ENCODE data around the gene SNRNP48.

The SNRNP48 gene

DNA sequence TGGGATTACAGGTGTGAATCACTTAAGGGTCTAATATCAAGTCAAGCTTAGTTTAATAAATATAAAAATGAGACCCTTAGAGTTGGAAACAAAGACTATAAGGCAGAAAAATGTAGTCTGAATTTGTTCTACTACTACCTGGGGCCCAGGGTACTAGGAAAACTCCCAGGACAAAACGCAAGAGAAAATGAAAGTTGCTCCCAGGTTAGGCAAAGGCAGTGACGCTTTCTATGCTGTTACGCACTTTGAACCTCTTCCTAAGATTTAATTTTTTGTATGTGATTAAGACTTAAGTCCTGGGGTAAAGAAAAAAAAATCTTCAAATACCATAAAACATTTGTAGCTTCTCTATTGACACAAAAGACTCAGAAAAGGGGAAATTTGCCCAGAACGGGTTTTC is 31.2 kb upstream of the SNRNP48 start:
- POLR2A ChIA-PET = no interaction called here
- CTCF ChIA-PET = no interaction called here
- no peak for TF ChIP-seq CTCF (IDR thresholded peaks at IDR 0.05; ENCODE audit: control extremely low read depth, extremely low read depth, low read depth, missing control alignments)
- DNase-seq (ENCODE audit: extremely low spot score) = no peak

- no peak for DNase-seq (ENCODE audit: extremely low spot score)
- ChIA-PET POLR2A (no interaction called here), CTCF (no interaction called here)
- TF ChIP-seq CTCF (IDR thresholded peaks at IDR 0.05; ENCODE audit: control extremely low read depth, extremely low read depth, low read depth, missing control alignments) = no peak
Measured at GRCh38 chr6:7559196-7559595, 30.8 kb upstream of the SNRNP48 start.

DNA sequence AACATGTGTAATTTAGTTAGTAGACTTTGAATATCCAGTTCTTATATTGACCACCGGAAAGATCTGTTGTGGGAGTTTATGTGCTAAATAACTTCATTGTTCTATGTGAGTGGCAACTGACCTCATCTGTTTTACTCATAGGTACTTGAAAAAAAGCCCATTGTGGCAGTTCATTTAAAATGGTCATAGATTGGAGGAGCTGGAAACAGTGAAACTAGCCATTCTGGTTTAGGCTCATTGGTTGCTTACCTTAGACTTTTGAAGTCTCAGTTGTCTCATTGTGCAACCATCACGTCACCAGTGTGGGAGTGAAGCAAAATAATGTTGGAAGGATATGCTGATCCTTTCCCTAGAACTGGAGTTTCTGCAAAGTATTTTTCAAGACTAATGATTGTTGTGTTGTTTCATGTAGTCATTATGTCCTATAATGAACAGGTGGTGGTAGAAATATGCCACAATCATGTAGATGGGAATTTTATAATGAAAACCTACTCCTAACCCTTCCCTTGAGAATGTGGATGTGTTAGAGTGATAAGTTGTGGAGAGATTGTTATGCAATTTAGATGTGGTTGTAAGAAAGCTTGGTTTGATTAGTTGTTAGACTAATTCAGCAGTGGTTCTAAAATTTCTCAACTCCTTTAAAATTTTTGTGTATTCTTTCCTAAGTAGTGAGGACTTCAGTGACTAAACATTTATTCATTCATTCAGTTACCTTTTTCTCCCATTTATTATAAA is 30.2 kb upstream of the SNRNP48 start:
- no peak for DNase-seq (ENCODE audit: extremely low spot score)
- CTCF ChIA-PET = interaction anchor here (0.9 to 1.2 kb wide), 3 partner anchors 11 to 24 kb away, joined by 3 read pairs; no protein-coding TSS in a partner anchor
- POLR2A ChIA-PET = interaction anchor here (0.6 to 0.7 kb wide), 2 partner anchors 26 to 27 kb away, joined by 3 to 5 read pairs; no protein-coding TSS in a partner anchor
- TF ChIP-seq CTCF (IDR thresholded peaks at IDR 0.05; ENCODE audit: control extremely low read depth, extremely low read depth, low read depth, missing control alignments) = no peak

GRCh38 chr6:7561153-7561964 is 28.6 kb upstream of the SNRNP48 start:
- no peak for DNase-seq (ENCODE audit: extremely low spot score)
- TF ChIP-seq CTCF (IDR thresholded peaks at IDR 0.05; ENCODE audit: control extremely low read depth, extremely low read depth, low read depth, missing control alignments) = no peak
- CTCF ChIA-PET = interaction anchor here (1.2 kb wide), 1 partner anchor 20 kb away, joined by 3 read pairs; no protein-coding TSS in a partner anchor

GRCh38 chr6:7562769-7563168 is 27.2 kb upstream of the SNRNP48 start:
- DNase-seq (ENCODE audit: extremely low spot score) = no peak
- TF ChIP-seq CTCF (IDR thresholded peaks at IDR 0.05; ENCODE audit: control extremely low read depth, extremely low read depth, low read depth, missing control alignments) = no peak
- CTCF ChIA-PET = no interaction called here
- POLR2A ChIA-PET = no interaction called here

More at GRCh38 chr6:7561153-7561964, 28.6 kb upstream of the SNRNP48 start:
- POLR2A ChIA-PET = no interaction called here

DNA sequence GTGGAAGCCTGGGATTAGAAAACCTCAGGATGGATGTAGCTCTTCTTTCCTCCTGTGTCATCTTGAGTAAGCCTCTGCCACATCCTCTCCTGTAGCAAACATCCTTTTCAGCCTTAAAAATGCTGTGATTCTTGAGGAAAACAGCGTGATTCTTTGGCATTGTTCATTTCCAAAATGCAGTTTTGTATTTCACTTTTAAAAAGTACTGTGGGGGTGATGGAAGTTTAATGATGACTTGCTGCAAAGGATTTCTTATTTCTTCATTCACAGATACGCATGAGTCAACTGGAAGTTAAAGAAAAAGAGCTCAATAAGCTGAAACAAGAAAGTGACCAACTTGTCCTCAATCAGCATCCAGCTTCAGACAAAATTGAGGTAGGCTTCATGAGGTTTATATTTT is 23.9 kb upstream of the SNRNP48 start:
- CTCF ChIA-PET = interaction anchor here (1.4 kb wide), 1 partner anchor 17 kb away, joined by 3 read pairs; no protein-coding TSS in a partner anchor
- no peak for DNase-seq (ENCODE audit: extremely low spot score)
- no peak for TF ChIP-seq CTCF (IDR thresholded peaks at IDR 0.05; ENCODE audit: control extremely low read depth, extremely low read depth, low read depth, missing control alignments)
- POLR2A ChIA-PET = no interaction called here
